Hepatic stellate cell (primary cell): ENCODE measurements around the gene IFNAR1.
"Not testable (repeated sequence)": the region's sequence is repeated elsewhere in the genome, so short reads cannot be mapped to it uniquely, and the experiment has no call there.

Experiments used
- DNase-seq: peaks from one replicate; pipeline ENCODE4 v3.0.0; 2011; ENCODE audit warnings: low spot score

The IFNAR1 gene

GRCh38 chr21:33308586-33309490 is 15.9 kb upstream of the IFNAR1 start:
- DNase-seq: no peak

- DNase-seq: no peak
Observed at GRCh38 chr21:33309778-33310177, 15.0 kb upstream of the IFNAR1 start.

- no peak for DNase-seq
Observed at GRCh38 chr21:33312121-33312520, 12.6 kb upstream of the IFNAR1 start.

- DNase-seq: no peak
Observed at GRCh38 chr21:33313183-33313582, 11.6 kb upstream of the IFNAR1 start.

- no peak for DNase-seq
Observed at GRCh38 chr21:33313611-33314010, 11.2 kb upstream of the IFNAR1 start.

- no peak for DNase-seq
Observed at GRCh38 chr21:33314111-33314510, 10.7 kb upstream of the IFNAR1 start.

- no peak for DNase-seq
Observed at GRCh38 chr21:33315946-33316710, 8.6 kb upstream of the IFNAR1 start.

DNA sequence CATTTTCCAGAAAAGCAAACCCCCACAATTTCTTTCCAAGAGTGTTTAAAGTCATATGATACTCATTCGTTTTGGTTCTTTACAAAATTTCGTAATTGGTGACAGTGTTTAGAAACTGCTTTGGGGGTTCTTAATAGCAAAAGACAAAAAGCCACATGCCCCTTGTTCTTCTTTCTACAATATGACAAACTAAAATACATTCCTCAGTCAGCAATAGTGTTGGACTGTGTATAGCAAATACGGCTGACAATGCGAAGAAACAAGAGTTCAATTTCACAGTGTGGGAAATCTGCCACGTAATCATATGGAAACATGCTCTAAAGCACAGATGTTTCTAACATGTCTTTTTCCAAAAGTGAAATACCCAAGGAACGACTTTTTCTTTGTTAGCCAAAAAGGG is 7.6 kb upstream of the IFNAR1 start:
- no peak for DNase-seq

DNA sequence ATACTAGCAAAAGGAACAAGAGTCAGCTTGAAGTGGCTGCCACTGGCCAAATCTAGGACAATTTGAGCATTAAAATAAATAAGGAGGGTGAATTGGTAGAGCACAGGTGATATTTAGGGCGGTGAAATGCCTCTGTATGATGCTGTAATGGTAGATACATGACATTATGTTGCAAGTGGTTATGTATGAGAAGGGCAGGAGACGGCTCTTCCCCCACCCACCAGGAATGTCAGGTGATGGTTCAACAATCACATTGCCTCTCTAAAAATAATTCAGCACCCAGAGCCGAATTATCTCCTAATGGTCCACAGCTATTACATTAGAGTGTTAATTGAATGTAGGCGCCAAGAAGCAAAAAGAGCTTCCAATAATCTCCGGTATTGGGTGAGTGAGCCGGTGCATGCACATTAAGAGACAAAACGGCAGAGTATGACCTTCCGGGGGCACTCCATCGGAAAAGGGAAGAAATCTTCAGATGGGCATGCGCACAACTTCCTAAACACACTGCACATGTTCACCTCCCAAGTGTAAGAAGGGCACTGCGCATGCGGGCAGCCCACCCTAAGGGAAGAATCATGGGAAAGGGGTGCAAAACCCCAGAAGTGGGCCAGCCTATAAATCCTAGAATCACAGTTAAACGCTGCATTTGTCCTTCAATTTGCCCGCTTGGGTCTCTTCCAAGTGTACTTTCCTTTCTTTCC is 6.8 kb upstream of the IFNAR1 start:
- no peak for DNase-seq

DNA sequence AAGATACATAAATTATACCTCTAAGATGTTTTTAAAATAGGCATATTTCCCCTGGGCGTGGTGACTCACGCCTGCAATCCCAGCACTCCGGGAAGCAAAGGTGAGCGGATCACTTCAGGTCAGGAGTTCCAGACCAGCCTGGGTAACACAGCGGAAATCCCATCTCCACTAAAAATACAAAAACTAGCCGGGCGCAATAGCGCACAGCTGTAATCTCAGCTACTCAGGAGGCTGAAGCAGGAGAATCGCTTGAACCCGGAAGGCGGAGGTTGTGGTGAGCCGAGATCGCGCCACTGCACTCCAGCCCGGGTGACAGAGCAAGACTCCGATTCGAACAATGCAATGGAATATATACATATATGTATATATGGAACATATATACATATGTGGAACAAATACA is 3.8 kb upstream of the IFNAR1 start:
- DNase-seq: not testable (repeated sequence)

GRCh38 chr21:33323610-33324009 is 1.2 kb upstream of the IFNAR1 start:
- DNase-seq: not testable (repeated sequence)

GRCh38 chr21:33325222-33326067 is 675 bp downstream of the IFNAR1 start:
- DNase-seq: peak; percentile 48

DNA sequence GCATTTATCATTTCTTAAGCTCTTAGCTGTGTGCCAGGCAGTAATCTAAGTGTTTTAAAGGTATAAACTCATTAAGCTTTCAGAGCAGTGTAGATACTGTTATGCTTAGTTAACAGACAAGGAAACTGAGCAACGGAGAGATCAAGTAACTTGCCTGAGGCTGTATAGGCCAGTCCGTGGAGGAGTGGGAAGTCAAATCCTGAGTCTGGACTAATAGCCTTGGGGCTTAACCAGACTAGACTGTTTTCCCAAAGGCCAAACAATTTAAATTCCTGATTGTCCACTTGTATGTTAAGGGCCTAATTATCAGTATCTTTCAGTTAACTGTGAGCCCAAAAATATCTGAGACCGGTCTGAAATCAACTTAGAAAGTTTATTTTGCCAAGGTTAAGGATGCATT is 2.6 kb downstream of the IFNAR1 start:
- DNase-seq: no peak

DNA sequence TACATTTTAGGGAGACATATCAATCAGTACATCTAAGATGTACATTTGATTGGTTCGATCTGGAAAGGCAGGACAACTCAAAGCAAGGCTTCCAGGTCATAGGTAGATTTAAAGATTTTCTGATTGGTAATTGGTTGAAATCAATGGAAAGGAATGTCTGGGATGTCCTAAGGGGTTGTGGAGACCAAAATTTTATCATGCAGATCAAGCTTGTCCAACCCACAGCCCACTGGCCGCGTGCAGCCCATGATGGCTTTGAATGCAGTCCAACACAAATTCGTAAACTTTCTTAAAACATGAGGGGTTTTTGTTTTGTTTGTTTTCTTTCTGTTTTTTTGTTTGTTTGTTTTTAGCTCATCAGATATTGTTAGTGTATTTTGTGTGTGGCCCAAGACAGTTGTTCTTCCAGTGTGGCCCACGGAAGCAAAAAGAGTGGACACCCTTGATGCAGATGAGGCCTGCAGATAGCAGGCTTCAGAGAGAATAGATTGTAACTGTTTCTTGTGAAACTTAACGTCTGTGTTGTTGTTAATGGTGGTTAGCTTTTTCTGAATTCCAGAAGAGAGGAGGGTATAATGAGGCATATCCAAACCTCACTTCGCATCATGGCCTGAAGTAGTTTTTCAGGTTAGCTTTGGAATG is 3.1 kb downstream of the IFNAR1 start:
- DNase-seq: no peak

DNA sequence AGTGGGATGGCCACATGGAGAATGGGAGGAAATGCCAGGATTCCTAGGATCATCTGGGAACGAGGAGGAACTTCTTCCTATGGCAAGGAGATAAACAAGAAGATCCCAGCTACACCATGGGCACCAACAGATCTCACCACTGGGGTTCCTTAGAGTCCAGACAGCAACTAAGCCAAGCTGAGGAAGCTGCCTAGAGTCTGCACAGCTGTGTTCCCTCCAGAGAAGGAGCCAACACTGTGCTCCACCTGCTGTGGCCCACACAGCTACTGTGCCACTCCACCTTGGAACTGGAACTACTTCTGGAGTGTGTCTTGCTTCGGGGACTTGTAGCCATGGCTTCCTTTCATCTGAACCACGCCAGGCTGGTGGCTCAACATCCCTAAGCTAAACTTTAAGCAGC is 6.0 kb downstream of the IFNAR1 start:
- no peak for DNase-seq

- no peak for DNase-seq
Observed at GRCh38 chr21:33332143-33332542, 7.4 kb downstream of the IFNAR1 start.

DNA sequence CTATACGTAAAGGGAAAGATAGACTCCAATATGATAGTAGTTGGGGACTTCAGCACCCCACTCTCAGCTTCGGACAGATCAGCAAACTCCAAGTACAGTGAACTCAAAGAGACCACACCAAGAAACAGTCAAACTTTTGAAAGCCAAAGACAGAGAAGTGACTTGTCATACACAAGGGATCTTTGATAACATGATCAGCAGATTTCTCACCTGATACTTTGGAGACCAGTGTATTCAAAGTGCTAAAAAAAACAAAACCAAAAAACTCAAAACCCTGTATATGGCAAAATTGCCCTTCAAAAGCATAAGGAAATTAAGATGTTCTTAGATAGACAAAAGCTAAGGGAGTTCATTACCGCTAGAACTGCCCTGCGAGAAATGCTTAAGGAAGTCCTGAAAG is 9.4 kb downstream of the IFNAR1 start:
- no peak for DNase-seq

DNA sequence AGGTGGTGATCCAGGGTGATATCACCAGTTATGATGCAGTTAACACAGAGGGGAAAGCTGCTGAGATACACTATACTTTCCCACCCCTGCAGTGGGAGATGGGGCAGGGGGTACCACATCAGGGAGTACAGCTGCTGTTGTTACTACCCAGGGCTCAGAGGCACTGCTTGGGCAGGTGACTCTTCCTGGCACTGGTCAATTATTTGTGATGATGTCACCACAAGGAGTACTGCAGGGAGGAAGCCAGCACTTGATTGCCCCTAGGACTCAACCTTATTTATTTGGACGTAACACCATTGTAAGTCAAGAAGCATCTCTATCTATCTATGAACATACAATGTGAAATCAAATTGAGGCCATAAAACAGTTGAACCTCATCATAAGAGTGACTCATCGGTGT is 10.1 kb downstream of the IFNAR1 start:
- DNase-seq: no peak

- DNase-seq: no peak
Observed at GRCh38 chr21:33339135-33339534, 14.4 kb downstream of the IFNAR1 start.

GRCh38 chr21:33339918-33340317 is 15.1 kb downstream of the IFNAR1 start:
- no peak for DNase-seq

- no peak for DNase-seq
Observed at GRCh38 chr21:33345751-33346238, 21.0 kb downstream of the IFNAR1 start.
